ENCODE measurements around the gene SETD4. TPM values are rescaled to one million over a fixed set of nuclear protein-coding genes. Genes with fewer than 3 reads are reported as not detected.

The SETD4 gene
- total and polyA plus RNA-seq, 2 donors (not counting 1 experiment from before 2014, with no cell fraction given) = 15.1 to 48.5 TPM

GRCh38 chr21:36070999-36071398 is 10.7 kb upstream of the SETD4 start:
- H3K4me1 ChIP-seq (ENCODE audit: control insufficient read depth in 2 of 2, insufficient read depth in 2 of 2, low read length in 2 of 2) = peaks cover 11 to 20% of the 10 kb centered on the region in 2 donors
- H3K4me3 ChIP-seq (ENCODE audit: control extremely low read depth in 1 of 5, extremely low read depth in 1 of 5, insufficient read depth in 1 of 5, low read depth in 2 of 5, low read length in 4 of 5) = no peak overlapping the region
- POLR2A ChIA-PET = interaction anchor here (0.5 to 2.8 kb wide), 3 partner anchors 11 to 228 kb away, joined by 4 to 28 read pairs (median 5); partner anchors contain the start of gene SETD4
- ATAC-seq (ENCODE audit: low read depth) = no peak
- H3K27ac Mint-ChIP-seq = no peak overlapping the region
- H3K9me3 ChIP-seq (ENCODE audit: control extremely low read depth in 1 of 3, control insufficient read depth in 2 of 3, insufficient read depth in 1 of 3, low read length in 2 of 3) = peaks cover 2 to 12% (median 11%) of the 10 kb centered on the region in 3 donors
- peaks cover 0 to 16% of the 10 kb centered on the region in 2 experiments for H3K36me3 ChIP-seq (replicated peaks in 1 of 2; ENCODE audit: control extremely low read depth in 1 of 2, control insufficient read depth in 1 of 2, extremely low read depth in 1 of 2, insufficient read depth in 2 of 2, low read length in 1 of 2)
- WGBS (ENCODE audit: insufficient coverage) = 96% methylated on average over 6 of the region's 7 CpGs
- intact Hi-C loops (cut with micrococcal nuclease) = no loop called here
- no peak overlapping the region for H3K9ac ChIP-seq (ENCODE audit: low read length)
- H2AFZ ChIP-seq (ENCODE audit: insufficient read depth, low read depth, low read length, poor library complexity, severe bottlenecking) = no peak overlapping the region
- peak overlapping the region; percentile 62 for H3K4me3 Mint-ChIP-seq
- H3K27ac ChIP-seq (ENCODE audit: low read length in 2 of 2) = no peak overlapping the region
- TF ChIP-seq CTCF (IDR thresholded peaks at IDR 0.05) (no peak), EZH2 (IDR thresholded peaks at IDR 0.05; ENCODE audit: borderline replicate concordance, insufficient read depth, low read depth, low read length, poor library complexity, severe bottlenecking) (no peak)
- H3K27me3 ChIP-seq (replicated peaks in 1 of 4; ENCODE audit: control extremely low read depth in 1 of 4, control insufficient read depth in 3 of 4, insufficient read depth in 4 of 4, low read length in 3 of 4) = no peaks in the 10 kb centered on the region
- no peaks in the 10 kb centered on the region for H3K79me2 ChIP-seq (ENCODE audit: control insufficient read depth, insufficient read depth, low read length)
- no peak overlapping the region for H3K4me2 ChIP-seq (replicated peaks; ENCODE audit: low read depth, low read length, poor library complexity, severe bottlenecking)
- H3K9me3 Mint-ChIP-seq (ENCODE audit: insufficient read depth) = peaks cover 2% of the 10 kb centered on the region
- H4K20me1 ChIP-seq (ENCODE audit: control insufficient read depth, insufficient read depth, low read length, poor library complexity, severe bottlenecking) = no peaks in the 10 kb centered on the region
- CTCF ChIA-PET = interaction anchor here (0.6 to 2.0 kb wide), 6 partner anchors 9 to 54 kb away, joined by 3 to 7 read pairs (median 4); no protein-coding TSS in a partner anchor
- H3K4me1 Mint-ChIP-seq = peaks cover 33% of the 10 kb centered on the region
- H3K27me3 Mint-ChIP-seq = no peaks in the 10 kb centered on the region
- no peak for DNase-seq
